CD1c-positive myeloid dendritic cell (primary cell): ENCODE data around the gene ZNF730.
"Not testable (repeated sequence)": the region's sequence is repeated elsewhere in the genome, so short reads cannot be mapped to it uniquely, and the experiment has no call there.

Experiments
- DNase-seq: peaks from one replicate; pipeline ENCODE4 v3.0.0-alpha.2; 2016; ENCODE audit errors: extremely low spot score

The ZNF730 gene

DNA sequence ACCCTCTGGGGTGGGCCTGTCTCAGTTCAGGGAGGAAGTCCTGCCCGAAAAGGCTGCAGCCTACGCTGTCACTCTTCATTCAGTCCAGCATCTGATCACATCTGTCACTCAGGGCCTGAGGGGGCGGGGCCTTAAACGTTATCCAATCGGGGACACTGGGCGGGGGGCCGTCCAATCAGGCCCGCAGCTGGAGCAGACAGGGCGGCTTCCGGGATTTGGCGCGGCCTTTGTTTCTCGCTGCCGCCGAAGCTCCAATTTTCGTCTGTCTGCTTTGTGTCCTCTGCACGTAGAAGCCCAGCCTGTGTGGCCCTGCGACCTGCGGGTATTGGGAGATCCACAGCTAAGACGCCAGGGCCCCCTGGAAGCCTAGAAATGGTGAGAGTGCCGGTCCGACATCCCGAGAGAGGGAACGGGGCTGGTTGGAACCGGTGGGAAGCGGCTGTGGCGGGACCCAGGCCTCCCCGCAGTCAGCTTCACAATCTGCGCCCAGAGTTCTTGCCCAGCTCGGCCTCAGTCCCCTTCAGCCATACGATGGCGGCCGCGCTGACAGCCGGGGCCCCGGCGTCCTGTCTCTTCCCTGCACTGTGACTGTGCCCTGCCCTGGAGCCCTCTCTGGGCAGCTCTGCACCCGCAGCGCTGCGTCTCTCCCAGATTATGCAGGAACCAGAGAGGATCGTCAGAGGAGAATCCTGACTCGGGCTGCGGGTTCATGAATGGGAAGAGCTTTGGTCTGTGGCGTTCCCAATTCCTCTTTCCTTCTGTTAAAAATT is at the start of gene ZNF730:
Gene ZNF730 (plus strand): TSS at position 224 of the 770 bp plus-strand sequence. CDS start 149 bp downstream, at position 373.
- DNase-seq = peak; percentile 73

GRCh38 chr19:23070353-23071146 is 46.3 kb upstream of the ZNF730 start:
- no peak for DNase-seq

- DNase-seq = no peak
These were observed 45.7 kb upstream of the ZNF730 start for GRCh38 chr19:23071147-23071511.

DNA sequence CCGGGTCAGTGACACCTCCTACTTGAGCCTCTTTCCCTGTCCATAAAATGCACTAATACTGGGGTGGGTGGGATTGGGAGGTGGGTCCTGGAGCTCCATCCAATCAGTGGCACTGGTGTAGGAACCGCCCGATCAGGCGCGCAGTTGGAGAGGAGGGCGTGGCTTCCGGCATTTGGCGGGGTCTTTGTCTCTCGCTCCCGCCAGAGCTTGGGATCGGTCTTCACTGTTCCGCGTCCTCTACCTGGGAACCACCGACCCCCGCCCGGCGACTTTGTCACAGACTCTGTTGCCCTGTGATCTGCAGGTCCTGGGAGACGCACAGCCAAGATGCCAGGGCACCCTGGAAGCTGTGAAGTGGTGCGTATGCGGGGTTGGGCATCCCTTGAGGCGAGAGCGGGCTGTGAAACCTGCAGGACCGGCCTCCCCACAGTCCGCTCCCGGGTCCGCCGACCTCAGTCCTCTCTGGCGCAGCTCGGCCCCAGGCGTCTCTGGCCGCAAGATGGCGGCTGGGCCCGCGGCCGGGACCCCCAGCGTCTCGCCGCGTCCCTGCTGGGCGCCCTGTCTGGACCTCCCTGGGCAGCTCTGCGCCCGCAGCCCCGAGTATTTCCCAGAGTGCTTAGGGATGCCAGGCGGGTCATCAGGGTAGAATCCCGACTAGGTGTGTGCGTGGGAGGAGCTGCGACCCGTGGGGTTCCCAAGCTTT is 41.6 kb upstream of the ZNF730 start:
- DNase-seq = no peak

GRCh38 chr19:23077776-23078175 is 39.0 kb upstream of the ZNF730 start:
- not testable (repeated sequence) for DNase-seq

GRCh38 chr19:23093832-23094231 is 23.0 kb upstream of the ZNF730 start:
- DNase-seq = no peak

- no peak for DNase-seq
These were observed 21.4 kb upstream of the ZNF730 start for GRCh38 chr19:23095418-23095817.

GRCh38 chr19:23098286-23098685 is 18.5 kb upstream of the ZNF730 start:
- no peak for DNase-seq

GRCh38 chr19:23098988-23099387 is 17.8 kb upstream of the ZNF730 start:
- no peak for DNase-seq

- no peak for DNase-seq
These were observed 16.9 kb upstream of the ZNF730 start for GRCh38 chr19:23099966-23100365.

GRCh38 chr19:23101241-23101640 is 15.6 kb upstream of the ZNF730 start:
- no peak for DNase-seq

DNA sequence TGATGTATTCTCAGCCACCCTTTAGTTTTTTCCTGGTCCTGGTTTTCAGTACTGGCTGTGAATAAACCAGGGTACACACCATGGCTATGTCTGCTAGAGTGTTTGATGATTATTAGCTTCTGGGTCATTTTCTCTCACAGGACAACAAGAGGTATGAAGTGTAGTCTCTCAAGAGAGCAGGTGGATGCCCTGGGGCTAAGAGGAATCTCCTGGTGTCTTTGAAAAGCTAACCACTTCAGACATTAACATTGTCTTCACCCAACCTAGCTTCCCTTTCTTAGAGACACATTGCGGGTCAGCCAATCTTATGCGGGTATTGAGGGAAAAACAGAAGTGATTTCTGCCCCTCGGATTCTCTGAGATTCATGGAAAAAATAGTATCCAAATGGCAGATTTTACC is 1.6 kb downstream of the ZNF730 start:
- no peak for DNase-seq

DNA sequence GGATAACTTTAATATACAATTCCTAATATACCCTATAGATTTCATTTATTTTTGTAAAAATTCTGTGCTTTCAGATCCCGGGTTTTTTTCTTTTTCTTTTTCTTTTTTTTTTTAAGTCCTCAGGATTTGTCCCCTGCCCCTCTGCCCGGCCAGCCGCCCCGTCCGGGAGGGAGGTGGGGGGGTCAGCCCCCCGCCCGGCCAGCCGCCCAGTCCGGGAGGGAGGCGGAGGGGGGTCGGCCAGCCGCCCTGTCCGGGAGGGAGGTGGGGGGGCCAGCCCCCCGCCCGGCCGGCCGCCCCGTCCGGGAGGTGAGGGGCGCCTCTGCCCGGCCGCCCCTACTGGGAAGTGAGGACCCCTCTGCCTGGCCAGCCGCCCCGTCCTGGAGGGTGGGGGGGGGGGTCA is 17.4 kb downstream of the ZNF730 start:
- not testable (repeated sequence) for DNase-seq

DNA sequence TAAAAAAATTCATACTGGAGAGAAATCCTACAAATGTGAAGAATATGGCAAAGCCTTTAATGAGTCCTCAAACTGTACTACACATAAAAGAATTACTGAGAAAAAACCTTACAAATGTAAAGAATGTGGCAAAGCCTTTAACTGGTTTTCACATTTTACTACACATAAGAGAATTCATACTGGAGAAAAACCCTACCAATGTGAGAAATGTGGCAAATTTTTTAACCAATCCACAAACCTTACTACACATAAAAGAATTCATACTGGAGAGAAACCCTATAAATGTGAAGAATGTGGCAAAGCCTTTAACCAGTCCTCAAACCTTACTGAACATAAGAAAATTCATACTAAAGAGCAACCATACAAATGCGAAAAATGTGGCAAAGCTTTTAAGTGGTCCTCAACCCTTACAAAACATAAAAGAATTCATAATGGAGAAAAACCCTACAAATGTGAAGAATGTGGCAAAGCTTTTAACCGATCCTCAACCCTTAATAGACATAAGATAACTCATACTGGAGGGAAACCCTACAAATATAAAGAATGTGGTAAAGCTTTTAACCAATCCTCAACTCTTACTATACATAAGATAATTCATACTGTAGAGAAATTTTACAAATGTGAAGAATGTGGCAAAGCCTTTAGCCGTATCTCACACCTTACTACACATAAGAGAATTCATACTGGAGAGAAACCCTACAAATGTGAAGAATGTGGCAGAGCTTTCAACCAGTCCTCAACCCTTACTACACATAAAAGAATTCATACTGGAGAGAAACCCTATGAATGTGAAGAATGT is 29.0 kb downstream of the ZNF730 start:
- DNase-seq = no peak

DNA sequence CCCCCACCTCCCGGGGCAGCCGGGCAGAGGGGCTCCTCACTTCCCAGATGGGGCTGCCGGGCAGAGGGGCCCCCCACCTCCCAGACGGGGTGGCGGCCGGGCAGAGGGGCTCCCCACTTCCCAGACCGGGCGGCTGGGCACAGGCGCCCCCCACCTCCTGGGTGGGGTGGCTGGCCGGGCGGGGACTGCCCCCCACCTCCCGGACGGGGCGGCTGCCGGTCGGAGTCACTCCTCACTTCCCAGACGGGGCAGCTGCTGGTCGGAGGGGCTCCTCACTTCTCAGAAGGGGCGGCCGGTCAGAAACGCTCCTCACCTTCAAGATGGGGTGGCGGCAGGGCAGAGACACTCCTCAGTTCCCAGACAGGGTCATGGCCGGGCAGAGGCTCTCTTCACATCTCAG is 43.9 kb downstream of the ZNF730 start:
- no peak for DNase-seq

- not testable (repeated sequence) for DNase-seq
These were observed 51.5 kb downstream of the ZNF730 start for GRCh38 chr19:23168286-23168685.

DNA sequence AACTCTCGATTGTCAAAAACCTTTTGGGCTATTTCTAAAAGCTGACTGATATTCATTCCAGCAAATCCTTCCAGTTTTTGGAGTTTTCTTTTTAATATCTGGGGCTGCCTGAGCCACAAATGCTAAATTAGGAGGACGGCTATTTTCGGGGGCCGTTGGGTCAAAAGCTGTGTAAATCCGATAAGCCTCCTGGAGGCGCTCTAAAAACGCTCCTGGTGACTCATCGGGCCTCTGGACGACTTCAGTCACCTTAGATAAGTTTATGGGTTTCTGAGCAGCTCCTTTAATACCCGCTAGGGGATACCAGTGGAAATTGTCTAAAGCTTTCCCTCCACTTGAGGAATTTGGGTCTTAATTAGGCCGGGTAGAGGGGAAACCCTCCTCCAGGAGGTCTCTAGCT is 66.4 kb downstream of the ZNF730 start:
- no peak for DNase-seq

- DNase-seq = no peak
These were observed 73.5 kb downstream of the ZNF730 start for GRCh38 chr19:23190341-23190740.
